ENCODE measurements around the gene ZNF280A. TPM values are rescaled to one million over a fixed set of nuclear protein-coding genes. Genes with fewer than 3 reads are reported as not detected.
"Not testable (repeated sequence)": the region's sequence is repeated elsewhere in the genome, so short reads cannot be mapped to it uniquely, and the experiment has no call there.

Gene ZNF280A
- polyA plus RNA-seq, 10 donors: 0.07 to 0.22 (median 0.18) TPM; not detected in 4

DNA sequence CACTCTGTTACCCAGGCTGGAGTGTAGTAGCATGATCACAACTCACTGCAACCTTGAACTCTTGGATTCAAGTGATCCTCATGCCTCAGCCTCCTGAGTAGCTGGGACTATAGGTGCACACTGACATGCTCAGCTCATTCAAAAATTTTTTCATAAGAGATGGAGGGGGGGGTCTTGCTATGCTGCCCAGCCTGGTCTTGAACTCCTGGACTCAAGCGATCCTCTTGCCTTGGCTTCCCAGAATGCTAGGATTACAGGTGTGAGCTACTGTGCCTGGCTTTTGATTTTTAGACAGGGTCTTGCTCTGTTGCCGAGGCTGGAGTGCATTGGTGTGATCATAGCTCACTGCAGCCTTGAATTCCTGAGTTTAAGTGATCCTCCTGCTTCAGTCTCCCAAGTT, 25.0 kb upstream of the ZNF280A start:
- no peak for DNase-seq

DNA sequence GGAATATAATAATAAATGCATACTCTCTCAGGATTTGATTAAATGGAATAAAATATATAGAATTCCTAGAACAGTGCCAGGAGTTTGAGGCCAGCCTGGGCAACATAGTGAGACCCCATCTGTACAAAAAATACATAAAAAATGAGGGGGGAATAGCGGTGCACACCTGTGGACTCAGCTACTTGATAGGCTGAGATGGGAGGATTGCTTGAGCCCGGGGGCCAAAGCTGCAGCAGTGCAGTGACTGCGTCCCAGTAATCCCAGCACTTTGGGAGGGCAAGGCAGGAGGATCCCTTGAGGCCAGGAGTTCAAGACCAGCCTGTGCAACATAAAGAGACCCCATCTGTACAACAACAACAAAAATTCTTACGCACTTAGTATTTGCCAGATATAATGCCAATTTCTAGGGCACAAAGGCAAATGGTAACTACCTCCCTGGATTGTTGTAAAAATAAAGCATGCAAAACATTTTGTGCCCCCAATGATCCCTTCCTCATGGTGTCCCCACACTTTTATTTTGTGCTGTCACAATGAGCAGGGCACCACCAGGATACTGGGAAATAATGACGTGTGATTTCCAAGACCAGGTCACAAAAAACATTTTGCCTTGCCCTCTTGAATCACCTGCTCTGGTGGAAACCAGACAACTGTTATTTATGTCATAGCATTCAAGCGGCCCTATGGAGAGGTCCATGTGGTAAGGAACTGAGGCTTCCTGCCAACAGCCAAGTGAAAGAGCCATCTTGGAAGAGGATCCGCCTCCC, 18.3 kb upstream of the ZNF280A start:
- DNase-seq: no peak

DNA sequence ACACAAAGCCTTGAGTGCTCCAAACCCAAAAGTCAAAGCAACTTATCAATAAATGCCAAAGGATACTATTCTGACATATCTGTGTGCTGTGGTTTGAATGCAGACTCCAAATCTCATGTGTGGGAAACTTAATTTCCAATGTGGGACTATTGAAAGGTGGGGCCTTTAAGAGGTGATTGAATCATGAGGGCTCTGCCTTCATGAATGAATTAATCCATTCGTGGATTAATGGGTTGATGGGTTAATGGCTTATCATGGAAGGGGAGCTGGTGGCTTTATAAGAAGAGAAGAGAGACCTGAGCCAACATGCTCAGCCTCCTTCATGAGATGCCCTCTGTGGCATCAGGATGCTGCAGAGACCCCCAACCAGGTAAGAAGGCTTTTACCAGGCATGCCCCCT, 16.8 kb upstream of the ZNF280A start:
- DNase-seq: no peak

DNA sequence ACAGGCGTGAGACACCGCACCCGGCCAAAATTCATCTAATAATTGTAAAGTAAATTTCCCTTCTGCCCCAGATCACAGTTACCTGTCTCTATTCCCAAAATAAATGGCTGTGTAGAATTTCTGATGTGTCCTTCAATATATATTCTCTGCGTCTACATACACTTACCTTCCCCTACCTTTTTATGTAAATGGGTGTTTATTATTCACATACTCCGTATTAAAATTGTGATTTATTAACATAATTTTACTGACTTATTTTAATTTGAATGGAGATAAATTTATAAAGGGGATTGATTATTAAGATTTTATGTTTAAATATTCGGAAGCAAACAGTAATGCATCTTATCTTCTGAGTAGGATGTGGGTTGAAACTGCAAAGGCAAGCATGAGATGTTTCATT, 16.4 kb upstream of the ZNF280A start:
- no peak for DNase-seq

DNA sequence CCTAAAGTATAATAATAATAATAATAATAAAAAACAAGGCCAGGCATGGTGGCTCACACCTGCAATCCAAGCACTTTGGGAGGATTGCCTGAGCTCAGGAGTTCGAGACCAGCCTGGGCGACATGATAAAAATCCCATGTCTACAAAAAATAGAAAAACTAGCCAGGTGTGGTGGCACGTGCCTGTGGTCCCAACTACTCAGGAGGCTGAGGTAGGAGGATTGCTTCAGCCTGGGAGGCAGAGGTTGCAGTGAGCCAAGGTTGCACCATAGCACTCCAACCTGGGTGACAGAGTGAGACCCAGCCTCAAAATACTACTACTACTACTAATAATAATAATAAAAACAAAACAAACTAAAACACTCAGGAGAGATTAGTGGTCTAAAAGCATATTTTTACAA, 15.6 kb upstream of the ZNF280A start:
- no peak for DNase-seq

DNA sequence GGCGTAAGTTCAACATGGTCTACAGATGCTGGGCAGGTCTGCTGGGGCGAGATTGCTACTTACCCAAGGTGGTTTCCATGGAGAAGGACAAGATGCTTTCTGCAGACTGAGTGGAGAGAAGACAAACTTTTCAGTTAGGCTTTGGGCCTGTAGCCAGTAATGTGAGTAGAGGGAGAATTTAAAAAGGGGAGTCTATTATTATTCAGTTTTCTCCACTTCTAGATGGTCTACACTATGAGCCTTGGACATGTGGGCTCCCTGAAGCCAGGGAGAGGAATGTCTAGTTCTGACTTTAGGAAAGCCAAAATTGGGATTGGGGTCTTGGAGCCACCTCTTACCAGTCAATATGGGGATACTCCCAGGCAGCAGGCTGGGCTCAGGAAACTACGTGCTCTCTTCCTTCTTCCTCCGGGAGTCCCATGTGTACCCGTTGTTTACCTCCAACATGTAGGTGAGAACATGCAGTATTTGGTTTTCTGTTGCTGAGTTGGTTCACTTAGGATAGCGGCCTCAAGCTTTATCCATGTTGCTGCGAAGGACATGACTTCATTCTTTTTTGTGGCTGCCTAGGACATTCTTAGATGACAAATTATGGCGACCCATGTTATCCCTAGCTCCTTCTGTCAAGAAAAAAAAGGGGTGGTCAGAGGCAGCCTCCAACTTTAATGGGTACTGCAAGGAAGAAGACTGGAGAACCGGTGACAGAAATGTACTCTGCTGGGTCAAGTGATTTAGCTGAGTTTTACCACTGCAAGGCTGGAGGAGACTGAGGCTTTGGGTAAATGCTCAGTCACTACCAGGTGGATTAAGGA, 14.7 kb upstream of the ZNF280A start:
- DNase-seq: no peak

DNA sequence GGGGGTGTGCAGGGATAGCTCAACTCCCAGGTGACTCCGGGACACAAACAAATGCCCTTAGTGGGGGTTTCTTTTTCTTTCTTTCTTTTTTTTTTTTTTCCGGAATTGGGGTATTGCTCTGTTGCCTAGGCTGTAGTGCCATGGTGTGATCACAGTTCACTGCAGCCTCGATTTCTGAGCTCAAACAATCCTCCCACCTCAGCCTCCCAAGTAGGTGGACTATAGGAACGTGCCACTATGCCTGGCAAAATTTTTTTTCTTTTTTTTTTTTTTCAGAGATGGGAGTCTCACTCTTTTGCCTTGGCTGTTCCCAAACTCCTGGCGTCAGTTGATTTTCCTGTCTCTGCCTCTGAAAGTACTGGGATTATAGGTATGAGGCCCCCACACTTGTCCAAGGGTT, 13.8 kb upstream of the ZNF280A start:
- DNase-seq: no peak

DNA sequence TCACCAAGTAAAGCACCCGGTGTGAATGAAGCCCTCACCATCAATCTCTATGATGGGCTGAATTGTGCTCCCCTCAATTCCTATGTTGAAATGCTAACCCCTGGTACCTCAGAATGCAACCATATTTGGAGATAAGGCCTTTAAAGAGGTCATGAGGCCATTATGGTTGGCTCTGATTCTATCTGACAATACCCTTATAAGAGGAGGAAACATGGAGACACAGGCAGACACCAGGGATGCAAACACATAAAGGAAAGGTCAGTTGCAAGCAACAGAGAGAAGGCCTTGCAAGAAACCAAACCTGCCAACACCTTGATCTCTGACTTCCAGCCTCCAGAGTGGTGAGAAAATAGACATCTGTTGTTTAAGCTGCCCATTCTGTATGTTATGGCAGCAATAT, 13.3 kb upstream of the ZNF280A start:
- DNase-seq: no peak

DNA sequence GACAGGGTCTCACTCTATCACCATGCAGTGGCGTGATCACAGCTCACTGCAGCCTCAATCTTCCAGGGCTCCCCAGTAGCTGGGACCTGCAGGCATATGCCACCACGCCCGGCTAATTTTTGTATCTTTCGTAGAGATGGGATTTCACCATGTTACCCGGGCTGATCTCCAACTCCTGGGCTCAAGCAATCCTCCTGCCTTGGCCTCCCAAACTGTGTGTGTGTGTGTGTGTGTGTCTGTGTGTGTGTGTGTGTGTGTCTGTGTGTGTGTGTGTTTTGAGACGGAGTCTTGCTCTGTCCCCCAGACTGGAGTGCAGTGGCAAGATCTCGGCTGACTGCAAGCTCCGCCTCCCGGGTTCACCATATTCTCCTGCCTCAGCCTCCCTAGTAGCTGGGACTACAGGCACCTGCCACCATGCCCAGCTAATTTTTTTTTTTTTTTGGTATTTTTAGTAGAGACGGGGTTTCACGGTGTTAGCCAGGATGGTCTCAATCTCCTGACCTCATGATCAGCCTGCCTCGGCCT, 12.5 kb upstream of the ZNF280A start:
- not testable (repeated sequence) for DNase-seq

DNA sequence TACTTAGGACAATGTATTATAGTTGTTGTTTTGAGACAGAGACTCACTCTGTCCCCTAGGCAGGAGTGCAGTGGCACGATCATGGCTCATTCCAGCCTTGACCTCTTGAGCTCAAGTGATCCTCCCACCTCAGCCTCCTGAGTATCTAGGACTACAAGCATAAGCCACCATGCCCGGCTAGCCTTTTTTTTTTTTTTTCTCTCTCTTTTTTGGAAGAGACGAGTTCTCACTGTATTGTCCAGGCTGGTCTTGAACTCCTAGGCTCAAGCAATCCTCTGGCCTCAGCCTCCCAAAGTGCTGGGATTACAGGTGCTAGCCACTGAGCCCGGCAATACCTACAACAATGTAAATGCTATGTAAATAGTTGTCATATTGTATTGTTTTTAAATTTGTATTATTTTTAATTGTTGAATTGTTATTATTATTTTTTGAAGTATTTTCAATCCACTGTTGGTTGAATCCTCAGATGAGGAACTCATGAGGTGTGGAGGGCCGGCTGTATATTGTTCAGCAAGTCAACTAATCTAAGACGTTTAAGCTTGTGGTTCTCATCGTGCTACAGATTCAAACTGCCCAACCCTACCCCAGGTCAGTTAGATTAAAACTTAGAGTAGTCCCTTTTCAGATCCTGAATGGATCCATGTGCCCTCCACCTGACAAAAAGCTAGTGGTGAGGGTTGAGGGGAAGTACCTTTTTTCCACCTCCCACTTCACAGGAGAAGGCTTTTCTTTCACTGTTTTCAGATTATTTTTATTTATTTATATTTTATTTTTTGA, 11.9 kb upstream of the ZNF280A start:
- no peak for DNase-seq

DNA sequence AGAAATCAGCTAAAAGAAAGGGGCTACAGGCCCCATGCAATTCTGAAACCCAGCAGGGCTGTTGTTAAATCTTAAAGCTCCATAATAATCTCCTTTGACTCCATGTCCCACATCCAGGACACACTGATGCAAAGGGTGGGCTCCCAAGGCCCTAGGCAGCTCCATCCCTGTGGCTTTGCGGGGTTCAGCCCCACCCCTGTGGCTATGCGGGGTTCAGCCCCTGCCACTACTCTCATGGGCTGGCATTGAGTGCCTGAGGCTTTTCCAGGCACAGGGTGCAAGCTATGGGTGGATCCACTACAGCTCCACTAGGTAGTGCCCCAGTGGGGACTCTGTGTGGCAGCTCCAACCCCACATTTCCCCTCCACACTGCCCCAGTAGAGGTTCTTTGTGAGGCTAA, 8.7 kb upstream of the ZNF280A start:
- no peak for DNase-seq

DNA sequence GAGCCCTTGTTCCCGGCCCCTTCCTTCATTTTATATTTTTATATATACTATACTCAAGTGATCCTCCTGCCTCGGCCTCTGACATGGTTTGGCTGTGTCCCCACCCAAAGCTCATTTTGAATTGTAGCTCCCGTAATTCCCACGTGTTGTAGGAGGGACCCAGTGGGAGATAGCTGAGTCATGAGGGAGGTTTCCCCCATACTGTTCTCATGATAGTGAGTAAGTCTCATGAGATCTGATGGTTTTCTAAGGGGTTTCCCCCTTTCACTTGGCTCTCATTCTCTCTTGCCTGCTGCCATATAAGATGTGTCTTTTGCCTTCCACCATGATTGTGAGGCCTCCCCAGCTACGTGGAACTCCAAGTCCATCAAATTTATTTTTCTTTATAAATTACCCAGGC, 7.2 kb upstream of the ZNF280A start:
- DNase-seq: no peak

DNA sequence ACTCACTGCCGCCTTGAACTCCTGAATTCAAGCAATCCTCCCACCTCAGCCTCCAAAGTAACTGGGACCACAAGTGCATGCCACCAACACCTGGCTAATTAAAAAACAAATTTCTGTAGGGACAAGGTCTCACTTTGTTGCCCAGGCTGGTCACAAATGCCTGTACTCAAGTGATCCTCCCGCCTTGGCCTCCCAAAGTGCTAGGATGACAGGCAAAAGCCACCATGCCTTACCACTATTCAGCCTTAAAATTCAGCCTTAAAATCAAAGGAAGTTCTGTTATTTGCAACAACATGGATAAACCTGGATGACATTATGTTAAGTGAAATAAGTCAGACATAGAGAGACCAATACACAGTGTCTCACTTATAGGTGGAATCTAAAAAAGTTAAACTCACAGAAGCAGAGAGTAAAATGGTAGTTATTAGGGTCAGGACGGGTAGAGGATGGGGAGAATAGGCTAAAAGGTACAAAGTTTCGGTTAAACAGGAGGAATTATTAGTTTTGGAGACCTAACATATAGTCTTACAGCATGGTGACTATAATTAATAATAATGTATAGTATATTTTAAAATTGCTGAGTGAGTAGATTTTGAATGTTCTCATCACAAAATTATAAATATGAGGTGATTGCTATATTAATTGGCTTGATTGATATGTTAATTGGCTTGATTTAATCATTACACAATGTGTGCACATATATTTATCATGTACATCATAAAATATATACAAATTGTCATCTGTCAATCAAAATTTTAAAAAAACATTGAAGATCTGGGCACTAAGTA, 6.2 kb upstream of the ZNF280A start:
- DNase-seq: no peak

DNA sequence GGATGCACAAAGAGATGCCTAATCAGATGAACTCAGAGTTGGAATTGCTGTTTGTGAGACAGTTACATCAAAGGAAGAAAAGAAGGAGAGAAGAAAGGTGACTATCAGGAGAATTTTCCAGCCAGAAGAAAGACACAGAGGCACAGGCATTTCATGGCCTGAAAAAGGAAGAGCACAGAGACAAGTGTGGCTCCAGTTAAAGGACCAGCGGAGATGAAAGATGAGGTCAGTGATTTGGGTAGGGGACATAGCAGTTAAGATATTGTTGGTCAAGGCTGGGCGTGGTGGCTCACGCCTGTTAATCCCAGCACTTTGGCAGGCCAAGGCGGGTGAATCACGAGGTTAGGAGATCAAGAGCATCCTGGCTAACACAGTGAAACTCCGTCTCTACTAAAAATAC, 3.4 kb upstream of the ZNF280A start:
- no peak for DNase-seq

DNA sequence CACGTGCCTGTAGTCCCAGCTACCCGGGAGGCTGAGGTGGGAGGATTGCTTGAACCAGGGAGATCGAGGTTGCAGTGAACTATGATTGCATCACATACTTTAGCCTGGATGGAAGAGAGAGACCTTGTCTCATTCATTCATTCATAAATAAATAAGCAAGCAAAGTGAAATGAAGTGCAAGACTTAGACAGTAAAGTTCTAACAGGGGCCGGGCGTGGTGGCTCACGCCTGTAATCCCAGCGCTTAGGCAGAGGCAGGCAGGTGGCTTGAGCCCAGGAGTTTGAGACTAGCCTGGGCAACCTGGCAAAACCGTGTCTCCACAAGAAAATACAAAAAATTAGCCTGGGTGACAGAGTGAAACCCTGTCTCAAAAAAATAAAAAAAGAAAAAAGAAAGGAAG, 1.6 kb upstream of the ZNF280A start:
- no peak for DNase-seq

DNA sequence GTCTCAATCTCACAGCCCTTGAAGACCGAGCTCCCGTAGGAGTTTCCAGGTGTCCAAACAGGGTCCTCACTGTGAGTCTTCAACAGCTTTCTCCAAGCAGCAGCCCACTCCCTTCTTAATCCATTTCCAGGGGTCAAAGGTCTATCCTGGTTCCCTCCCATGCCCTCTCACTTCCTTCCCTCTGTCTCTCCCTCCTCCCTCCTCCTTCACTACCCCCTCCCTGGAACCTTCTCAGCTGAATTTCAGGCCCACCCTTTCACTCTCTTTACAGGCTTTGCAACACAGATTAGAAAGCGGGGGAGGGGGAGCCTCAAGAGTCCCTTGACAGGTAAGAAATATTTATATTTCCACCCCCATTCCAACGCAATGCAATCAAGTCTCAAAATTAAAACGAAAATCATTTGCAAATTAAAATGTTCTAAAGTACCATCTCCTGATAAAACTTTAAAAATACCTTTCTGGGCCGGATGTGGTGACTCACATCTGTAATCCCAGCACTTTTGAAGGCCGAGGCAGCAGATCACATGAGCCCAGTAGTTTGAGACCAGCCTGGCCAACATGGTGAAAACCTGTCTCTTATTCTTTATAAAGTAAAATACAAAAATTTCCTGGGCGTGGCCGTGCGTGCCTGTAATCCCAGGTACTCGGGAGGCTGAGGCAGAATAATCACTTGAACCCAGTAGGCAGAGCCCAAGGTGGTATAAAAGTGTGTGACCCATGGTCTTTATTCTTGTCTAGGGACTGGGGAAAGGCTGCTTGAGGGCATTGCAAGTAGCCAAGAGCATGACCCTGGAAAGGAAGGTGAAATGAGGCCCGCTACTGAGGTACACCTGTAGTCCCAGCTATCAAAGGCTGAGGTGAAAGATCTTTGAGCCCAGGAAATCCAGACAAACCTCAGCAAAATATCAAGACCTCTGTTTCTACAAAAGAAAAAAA, 865 bp upstream of the ZNF280A start:
- no peak for DNase-seq

DNA sequence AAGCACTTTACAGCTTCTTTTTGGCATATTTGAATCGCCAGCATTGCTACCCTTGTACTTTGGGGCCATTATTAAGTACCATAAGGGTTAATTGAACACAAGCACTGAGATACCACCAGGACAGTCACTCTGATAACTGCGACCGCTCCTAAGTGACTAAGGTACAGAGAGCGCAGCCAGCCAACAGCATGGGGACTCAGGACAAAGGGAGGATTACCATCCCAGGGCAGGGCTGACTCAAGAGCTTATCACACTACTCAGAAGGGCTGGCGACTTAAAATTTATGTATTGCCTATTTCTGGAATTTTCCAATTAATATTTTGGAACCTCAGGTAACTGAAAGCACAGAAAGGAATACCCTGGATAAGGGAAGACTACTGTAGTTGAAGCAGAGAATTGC, 479 bp downstream of the ZNF280A start:
- DNase-seq: no peak

DNA sequence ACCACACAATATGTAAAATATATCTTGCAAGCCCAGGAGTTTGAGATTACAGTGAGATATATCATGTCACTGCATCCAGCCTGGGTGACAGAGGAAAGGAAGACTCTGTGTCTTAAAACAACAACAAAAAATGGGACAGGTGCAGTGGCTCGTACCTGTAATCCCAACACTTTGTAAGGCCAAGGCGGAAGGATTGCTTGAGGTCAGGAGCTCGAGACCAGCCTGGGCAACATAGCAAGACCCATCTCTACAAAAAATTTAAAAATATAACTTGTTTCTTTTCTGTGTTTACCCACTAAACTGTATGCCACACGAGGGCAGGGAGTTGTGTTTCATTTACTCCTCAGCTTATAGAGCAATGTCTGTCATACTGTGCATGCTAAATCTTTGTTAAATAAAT, 3.1 kb downstream of the ZNF280A start:
- no peak for DNase-seq

DNA sequence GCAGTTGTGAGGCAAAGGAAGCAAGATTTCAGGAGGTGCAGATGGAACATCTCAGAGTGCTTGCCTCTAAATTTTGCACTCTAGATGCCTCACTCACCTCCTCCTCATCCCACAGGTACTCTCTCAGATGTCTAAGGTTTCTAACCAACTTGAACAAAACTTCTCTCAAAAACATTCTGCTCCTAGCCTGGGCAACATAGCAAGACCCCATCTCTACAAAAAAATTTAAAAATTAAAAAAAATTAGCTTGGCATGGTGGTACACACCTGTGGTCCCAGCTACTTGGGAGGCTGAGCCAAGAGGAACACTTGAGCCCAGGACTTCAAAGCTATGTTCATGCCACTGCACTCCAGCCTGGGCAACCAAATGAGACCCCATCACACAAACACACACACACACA, 4.2 kb downstream of the ZNF280A start:
- no peak for DNase-seq

DNA sequence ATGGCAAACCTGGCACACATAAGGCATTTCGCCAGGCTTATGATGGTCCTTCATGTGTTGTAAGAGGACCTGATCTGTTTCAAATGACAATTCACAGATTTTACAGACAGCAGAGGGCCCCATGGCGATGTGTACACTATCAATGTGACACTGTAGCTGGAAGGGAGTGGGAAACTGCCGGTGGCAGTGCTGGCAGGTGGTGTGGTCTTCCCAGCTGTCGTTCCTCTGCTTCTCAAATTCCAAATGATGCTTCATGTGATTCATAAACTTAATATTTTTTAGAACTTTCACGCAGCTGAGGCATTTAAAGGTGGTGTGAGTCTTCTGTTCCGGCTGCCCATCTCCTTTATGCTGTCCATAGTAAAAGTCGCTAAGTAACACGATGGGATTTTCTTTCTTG, 5.6 kb downstream of the ZNF280A start:
- peak in 1 of 3 donors; percentile 15 for DNase-seq
